Hypothalamus (tissue), 51 donors: ENCODE data around the gene PLEKHN1.
A peak's percentile ranks its signal among the peaks of the same experiment; 100 is the strongest.
"Not testable (repeated sequence)": the region's sequence is repeated elsewhere in the genome, so short reads cannot be mapped to it uniquely, and the experiment has no call there.

Experiments used
- DNase-seq, 51 donors: peaks; one replicate each; lab custom pipeline; 2025; lab: John Stamatoyannopoulos, UW

Gene PLEKHN1

GRCh38 chr1:983798-984475 is 17.7 kb downstream of the PLEKHN1 start:
- peak in 25 of 51 donors; percentile 6 to 66 (median 25) for DNase-seq

- DNase-seq: no peak
Measured at GRCh38 chr1:984476-984814, 18.2 kb downstream of the PLEKHN1 start.

- no peak for DNase-seq
Measured at GRCh38 chr1:985126-985525, 18.8 kb downstream of the PLEKHN1 start.

- not testable (repeated sequence) for DNase-seq
Measured at GRCh38 chr1:988061-988460, 21.8 kb downstream of the PLEKHN1 start.

- DNase-seq: not testable (repeated sequence)
Measured at GRCh38 chr1:991275-991674, 25.0 kb downstream of the PLEKHN1 start.

GRCh38 chr1:991895-992294 is 25.6 kb downstream of the PLEKHN1 start:
- no peak for DNase-seq

- no peak for DNase-seq
Measured at GRCh38 chr1:992362-992761, 26.1 kb downstream of the PLEKHN1 start.

- no peak for DNase-seq
Measured at GRCh38 chr1:993379-993995, 27.2 kb downstream of the PLEKHN1 start.

- not testable (repeated sequence) for DNase-seq
Measured at GRCh38 chr1:994546-994945, 28.3 kb downstream of the PLEKHN1 start.

GRCh38 chr1:995665-996633 is 29.7 kb downstream of the PLEKHN1 start:
- DNase-seq: no peak

- no peak for DNase-seq
Measured at GRCh38 chr1:996851-997712, 30.8 kb downstream of the PLEKHN1 start.

GRCh38 chr1:997713-997992 is 31.4 kb downstream of the PLEKHN1 start:
- no peak for DNase-seq

- no peak for DNase-seq
Measured at GRCh38 chr1:997993-998744, 31.9 kb downstream of the PLEKHN1 start.

GRCh38 chr1:998745-998994 is 32.4 kb downstream of the PLEKHN1 start:
- DNase-seq: no peak

- peak in 3 of 51 donors; percentile 30 to 44 (median 35) for DNase-seq
Measured at GRCh38 chr1:998995-999724, 32.9 kb downstream of the PLEKHN1 start.

GRCh38 chr1:999725-1000356 is 33.6 kb downstream of the PLEKHN1 start, which contains the start of gene HES4:
Gene HES4, minus strand, starts transcription at chr1:1000097. Its CDS starts 124 bp downstream, at chr1:999973.
- DNase-seq: peak in 45 of 51 donors; percentile 26 to 87 (median 74)

- DNase-seq: peak in 37 of 51 donors; percentile 25 to 88 (median 69)
Measured at GRCh38 chr1:1000357-1001056, 34.2 kb downstream of the PLEKHN1 start.
